ENCODE data around the gene ABCG4.
"Not testable (repeated sequence)": the region's sequence is repeated elsewhere in the genome, so short reads cannot be mapped to it uniquely, and the experiment has no call there.

The ABCG4 gene

DNA sequence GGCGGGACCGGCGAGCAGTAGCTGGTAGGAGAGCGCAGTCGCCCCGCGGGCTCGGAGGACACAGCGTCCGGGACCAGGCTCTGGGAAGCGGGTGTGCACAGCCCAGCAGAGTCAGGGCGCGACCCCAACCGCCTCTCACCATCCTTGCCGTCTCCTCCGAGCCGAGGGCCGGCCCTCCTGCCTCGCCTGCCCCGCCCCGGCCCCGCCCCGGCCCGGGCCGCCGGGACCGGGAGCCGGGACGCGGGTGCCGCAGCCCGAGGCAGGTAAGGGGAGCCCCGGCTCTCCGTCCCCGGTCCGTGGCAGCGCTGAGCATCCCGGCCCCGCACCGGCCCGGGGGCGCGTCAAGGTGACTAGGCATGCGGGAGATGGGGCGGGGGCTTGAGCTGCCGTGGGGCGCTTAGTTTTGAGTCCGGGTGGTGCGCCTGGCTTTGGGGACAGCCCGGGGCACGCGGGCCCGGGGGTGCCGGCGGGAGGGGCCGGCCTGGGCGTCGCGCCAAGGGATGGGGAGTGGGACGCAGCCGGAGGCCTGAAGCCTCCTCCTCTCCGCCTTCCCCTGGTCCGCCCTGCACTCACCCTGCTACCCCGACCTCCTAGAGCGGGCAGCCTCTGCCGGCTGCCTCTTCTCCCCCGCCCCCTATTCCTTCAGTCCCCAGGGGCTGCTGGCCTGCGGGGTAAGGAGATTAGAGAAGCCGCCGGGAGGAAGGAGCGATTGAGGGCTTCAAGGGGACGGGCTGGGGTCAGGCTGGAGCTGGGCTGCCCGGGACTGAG, at the start of gene ABCG4:
ABCG4 (plus strand) TSS at position 35 of the 768 bp plus-strand sequence. CDS start 914 bp downstream, outside the sequence.
- DNase-seq (ENCODE audit: low spot score) (peak; percentile 34), FAIRE-seq (no peak)

GRCh38 chr11:119099711-119100110, 49.1 kb upstream of the ABCG4 start:
- no peak for FAIRE-seq
- DNase-seq (ENCODE audit: low spot score): no peak

DNA sequence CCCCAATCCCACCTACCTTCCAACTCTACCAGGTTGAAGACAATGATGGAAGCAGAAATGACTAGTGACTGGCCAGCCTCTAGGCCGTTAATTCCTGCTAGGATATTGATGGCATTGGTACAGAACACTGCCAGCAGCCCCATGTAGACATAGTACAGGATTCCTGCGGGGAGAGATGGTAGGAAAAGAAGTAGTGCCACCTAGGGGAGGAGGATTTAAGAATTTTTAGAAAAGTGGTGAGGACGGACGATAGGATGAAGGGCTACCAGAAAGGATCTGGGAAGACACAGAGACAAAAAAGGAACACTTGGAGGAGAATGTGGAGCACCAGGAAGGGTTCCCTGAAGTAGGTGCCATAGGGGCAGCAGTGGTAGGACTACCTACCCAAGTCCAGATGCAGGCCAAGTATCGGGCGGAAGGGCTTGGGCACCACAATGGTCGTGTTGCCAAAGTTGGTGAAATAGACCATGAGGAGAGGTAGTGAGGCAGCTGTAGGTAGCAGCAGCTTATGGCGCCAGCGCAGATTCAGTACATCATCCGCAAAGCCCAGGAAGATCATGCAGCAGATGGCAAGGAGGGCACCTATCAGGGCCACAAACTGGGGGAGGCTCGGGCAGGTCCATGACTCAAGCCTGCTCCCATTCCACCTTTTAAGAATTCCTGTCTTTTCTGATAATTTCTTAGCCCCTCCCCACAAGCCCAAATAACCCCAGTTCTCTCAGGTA, 48.4 kb upstream of the ABCG4 start:
- DNase-seq (ENCODE audit: low spot score) (no peak), FAIRE-seq (no peak)

DNA sequence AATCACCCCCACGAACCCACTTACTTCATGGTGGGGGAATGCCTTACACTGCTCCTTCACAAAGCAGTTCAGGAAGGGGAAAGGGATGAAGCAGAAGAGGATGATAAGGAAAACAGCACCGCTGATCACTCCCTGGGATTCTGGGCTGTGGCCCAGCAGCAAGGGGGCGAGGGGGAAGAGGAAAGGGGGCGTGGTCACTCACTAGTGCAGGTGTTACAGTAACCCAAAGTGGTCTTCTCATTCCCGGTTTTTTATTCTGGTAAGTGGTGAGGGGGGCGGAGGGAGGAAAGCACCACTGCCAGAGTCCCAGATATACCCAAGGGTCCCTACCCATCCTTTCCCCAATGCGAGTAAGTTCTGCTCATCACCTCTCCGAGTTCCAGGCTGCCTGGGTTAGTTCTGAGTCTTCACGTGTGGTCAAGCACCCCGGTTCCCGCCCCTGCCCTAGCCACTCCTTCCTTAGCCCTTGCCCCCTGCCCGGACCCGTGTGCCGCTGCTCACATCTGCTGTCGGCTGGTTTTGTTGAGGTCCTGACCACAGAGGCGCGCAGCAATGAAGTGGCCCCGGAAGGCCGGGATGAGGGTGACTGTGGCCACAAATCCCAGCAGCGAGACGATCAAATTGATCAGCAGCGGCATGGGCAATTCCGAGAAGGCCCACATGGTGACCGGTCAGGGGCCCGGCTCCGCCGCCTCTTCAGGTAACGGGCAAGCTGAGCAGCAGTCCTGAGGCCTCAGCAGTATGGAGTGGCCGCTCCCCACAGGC, 47.7 kb upstream of the ABCG4 start:
- FAIRE-seq (no peak), DNase-seq (ENCODE audit: low spot score) (no peak)

- DNase-seq (ENCODE audit: low spot score) (peak; percentile 76), FAIRE-seq (no peak)
These were observed 47.0 kb upstream of the ABCG4 start, which contains the start of gene DPAGT1 for GRCh38 chr11:119101759-119102423. Gene DPAGT1, minus strand, starts transcription at chr11:119101853. Its CDS starts 198 bp downstream, at chr11:119101655.

DNA sequence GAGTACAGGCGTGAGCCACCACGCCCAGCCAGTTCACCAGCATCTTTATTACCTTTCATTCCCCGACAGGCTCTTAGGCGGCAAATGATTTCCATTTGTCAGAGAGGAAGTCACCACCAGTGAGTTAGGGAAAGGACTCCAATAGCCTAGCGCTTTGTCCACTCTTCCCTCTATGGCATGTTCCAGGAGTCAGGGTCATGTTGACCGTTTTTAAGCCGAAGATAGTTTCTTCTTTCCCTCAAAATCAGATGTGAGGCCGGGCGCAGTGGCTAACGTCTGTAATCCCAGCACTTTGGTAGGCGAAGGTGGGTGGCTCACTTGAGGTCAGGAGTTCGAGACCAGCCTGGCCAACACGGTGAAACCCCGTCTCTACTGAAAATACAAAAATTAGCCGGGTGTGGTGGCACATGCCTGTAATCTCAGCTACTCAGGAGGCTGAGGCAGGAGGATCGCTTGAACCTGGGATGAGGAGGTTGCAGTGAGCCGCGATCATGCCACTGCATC, 45.6 kb upstream of the ABCG4 start:
- DNase-seq (ENCODE audit: low spot score); FAIRE-seq: not testable (repeated sequence)

DNA sequence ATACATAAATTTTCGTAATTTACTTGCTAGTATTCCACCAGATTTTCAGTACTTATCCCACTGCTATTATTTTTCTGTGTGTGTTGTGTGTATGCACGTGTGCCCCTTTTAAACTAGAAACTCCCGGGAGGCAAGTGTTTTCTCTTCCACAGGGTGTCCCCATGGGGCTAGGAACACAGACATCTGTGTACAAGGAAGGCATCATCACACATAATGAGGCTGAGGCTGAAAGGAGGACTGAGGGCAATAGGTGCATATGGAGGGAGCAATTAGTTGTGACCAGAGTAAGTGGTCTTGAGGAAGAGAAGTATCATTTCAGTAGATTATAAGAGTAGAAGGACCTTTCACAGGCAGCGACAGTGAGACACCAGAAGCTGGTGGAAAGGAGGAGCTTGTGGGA, 45.1 kb upstream of the ABCG4 start:
- DNase-seq (ENCODE audit: low spot score): no peak
- FAIRE-seq: no peak

DNA sequence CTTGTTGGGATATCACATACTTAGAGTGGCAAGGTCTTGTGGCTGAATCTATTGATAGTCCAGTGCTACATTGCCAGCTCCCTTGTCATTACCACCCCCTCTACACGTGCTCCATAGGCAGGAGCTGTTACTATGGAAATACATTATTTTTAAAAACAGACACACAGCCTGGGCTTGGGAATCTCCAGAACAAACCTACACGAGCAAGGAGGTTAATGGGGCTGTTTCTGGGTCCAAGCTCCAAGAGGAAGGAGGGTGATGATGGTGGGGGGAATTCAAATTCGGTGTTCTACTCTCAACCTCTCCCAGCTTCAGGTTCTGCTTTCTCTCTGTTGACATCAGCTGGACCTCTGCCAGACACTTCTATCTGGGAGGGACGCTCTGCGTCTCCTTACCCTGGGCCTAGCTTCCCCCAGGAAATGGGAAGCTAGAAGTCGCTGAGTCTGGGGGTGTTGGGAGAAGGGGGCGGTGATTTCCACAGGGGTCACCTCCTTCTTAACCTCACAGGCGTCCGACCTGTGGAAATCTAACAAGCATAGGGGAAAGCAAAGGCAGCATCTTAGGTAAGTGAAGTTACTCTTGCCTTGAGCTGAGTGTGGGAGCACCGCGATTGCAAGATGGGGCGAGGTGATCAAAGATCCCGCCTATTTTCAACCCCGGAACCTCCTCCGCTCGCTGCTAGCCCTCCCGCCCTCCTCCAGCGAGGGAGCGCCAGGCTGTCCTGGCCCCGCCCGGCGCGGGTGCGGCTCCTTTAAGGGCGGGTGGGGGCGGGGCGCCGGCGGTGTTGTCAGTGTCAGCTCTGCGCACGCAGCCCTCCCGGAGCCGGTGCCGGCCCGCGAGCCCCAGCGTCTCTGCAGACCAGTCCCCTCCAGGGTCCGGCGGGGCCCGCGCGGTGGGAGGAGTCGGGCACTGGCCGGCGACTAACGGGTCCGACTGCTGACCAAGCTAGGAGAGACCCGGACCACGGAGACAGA, 42.0 kb upstream of the ABCG4 start, which contains the start of gene C2CD2L:
C2CD2L (plus strand) TSS at position 781 of the 974 bp plus-strand sequence. CDS start 398 bp downstream, outside the sequence.
- FAIRE-seq: no peak
- peak; percentile 89 for DNase-seq (ENCODE audit: low spot score)

- no peak for DNase-seq (ENCODE audit: low spot score)
- no peak for FAIRE-seq
These were observed 41.2 kb upstream of the ABCG4 start for GRCh38 chr11:119107538-119108145.

GRCh38 chr11:119108146-119108856, 40.6 kb upstream of the ABCG4 start:
- FAIRE-seq (no peak), DNase-seq (ENCODE audit: low spot score) (no peak)

DNA sequence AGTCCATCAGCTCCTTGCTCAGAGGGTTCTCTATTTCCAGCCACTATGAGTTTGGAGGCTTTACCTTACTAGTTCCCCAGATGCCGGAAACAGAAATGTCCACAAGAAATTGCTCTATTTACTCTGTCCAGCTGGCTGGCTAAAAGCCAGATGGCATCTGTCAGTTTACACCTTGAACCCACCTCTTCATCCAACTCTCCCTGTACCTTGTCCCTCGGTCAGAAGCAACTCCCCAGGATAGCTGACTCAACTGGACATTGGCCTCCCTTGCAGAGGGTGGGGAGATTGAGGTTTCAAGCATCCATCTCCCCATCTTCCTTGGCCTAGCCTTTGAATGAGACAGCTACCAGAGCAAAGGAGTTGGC, 40.0 kb upstream of the ABCG4 start:
- no peak for FAIRE-seq
- DNase-seq (ENCODE audit: low spot score): no peak

- FAIRE-seq: no peak
- DNase-seq (ENCODE audit: low spot score): no peak
These were observed 39.0 kb upstream of the ABCG4 start for GRCh38 chr11:119109843-119110242.

DNA sequence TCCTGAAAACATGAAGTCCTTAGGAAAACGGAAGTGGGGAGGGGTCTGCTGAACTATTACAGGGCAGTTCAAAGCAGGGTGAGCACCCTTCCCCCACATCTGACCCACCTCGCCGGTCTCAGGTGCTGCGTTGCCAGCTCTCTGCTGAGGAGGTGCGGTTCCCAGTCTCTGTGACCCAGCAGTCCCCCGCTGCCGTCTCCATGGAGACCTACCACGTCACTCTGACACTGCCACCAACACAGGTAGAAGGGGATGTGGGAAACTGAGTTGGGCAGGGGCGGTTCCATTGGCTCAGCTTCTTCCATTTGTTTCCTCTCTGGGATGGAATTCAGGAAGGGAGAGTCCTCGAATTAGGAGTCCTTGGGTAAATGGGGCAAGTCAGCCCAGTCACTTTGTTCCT, 38.4 kb upstream of the ABCG4 start:
- DNase-seq (ENCODE audit: low spot score): no peak

GRCh38 chr11:119111361-119111925, 37.4 kb upstream of the ABCG4 start:
- FAIRE-seq (no peak), DNase-seq (ENCODE audit: low spot score) (no peak)

More for the DNA sequence above, 38.4 kb upstream of the ABCG4 start:
- no peak for FAIRE-seq

- no peak for FAIRE-seq
- DNase-seq (ENCODE audit: low spot score): no peak
These were observed 36.4 kb upstream of the ABCG4 start for GRCh38 chr11:119112314-119113020.

GRCh38 chr11:119113716-119114115, 35.1 kb upstream of the ABCG4 start:
- FAIRE-seq (no peak), DNase-seq (ENCODE audit: low spot score) (no peak)

GRCh38 chr11:119114351-119114750, 34.5 kb upstream of the ABCG4 start:
- no peak for DNase-seq (ENCODE audit: low spot score)
- FAIRE-seq: no peak
